Dendritic cell treated with granulocyte-macrophage colony-stimulating factor and Interleukin-4, amounts not matched to agents 40 ng/mL and 50 ng/mL, for 4 days (primary cell): Measurements from ENCODE around the gene C4orf51.
A peak's percentile ranks its signal among the peaks of the same experiment; 100 is the strongest.

Experiments used
- H3K27ac Mint-ChIP-seq: one replicate; pipeline ENCODE4 v1.8.0; 2022; ENCODE audit warnings: mild to moderate bottlenecking, mixed read lengths
- H3K27me3 Mint-ChIP-seq: one replicate; pipeline ENCODE4 v1.8.0; 2022; ENCODE audit warnings: mild to moderate bottlenecking, mixed read lengths
- H3K36me3 Mint-ChIP-seq: one replicate; pipeline ENCODE4 v1.8.0; 2022; ENCODE audit warnings: low read depth, mixed read lengths
- H3K4me1 Mint-ChIP-seq: one replicate; pipeline ENCODE4 v1.8.0; 2022; ENCODE audit warnings: low read depth, mixed read lengths
- H3K4me3 Mint-ChIP-seq: one replicate; pipeline ENCODE4 v1.8.0; 2022; ENCODE audit warnings: mild to moderate bottlenecking, moderate library complexity, mixed read lengths
- H3K9me3 Mint-ChIP-seq: one replicate; pipeline ENCODE4 v1.8.0; 2022; ENCODE audit warnings: mixed read lengths
- intact Hi-C: fragments of 100-400 bp; cut with micrococcal nuclease; formaldehyde crosslinking; loops from one replicate; pipeline ENCODE4 v1.15.0; 2022

The C4orf51 gene

DNA sequence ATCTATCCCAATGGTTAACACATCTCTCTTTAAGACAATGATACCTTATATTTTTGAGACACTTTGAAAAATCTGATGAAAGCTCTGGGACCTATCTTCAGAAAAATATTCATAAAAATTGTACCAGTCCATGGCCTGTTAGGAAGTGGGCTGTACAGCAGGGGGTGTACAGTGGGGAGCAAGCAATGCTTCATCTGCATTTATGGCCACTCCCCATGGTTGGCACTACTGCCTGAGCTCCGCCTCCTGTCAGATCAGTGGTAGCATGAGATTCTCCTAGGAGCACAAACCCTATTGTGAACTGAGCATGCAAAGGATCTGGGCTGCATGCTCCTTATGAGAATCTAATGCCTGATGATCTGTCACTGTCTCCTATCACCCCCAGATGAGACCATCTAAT, 42.6 kb downstream of the C4orf51 start:
- intact Hi-C loops = no loop called here
- Mint-ChIP-seq H3K4me3 (no peak overlapping the region), H3K9me3 (no peaks in the 10 kb centered on the region), H3K27me3 (peaks cover 5% of the 10 kb centered on the region), H3K27ac (no peak overlapping the region), H3K4me1 (peaks cover 15% of the 10 kb centered on the region), H3K36me3 (no peaks in the 10 kb centered on the region)

DNA sequence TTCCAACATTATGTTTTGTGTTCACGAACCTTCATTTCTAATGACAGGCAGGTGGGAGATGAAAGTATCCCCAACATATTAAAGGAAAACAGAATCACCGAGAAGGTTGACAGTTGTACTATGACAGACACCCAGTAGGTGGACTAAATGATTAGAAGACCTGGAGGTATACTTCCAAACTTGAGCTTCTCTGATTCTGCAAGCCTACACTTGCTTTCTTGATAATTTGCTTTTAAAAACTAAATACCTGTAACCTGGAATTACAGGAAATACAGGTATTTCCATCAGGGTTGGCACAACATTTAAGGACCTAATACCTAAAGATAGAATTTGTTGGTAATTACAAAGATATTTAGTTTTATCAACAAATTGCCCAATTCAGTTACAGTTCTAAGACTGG, 43.4 kb downstream of the C4orf51 start:
- no peak overlapping the region for H3K4me3 Mint-ChIP-seq
- no peak overlapping the region for H3K27ac Mint-ChIP-seq
- H3K4me1 Mint-ChIP-seq = peaks cover 15% of the 10 kb centered on the region
- peaks cover 4% of the 10 kb centered on the region for H3K27me3 Mint-ChIP-seq
- no peaks in the 10 kb centered on the region for H3K36me3 Mint-ChIP-seq
- intact Hi-C loops = no loop called here
- H3K9me3 Mint-ChIP-seq = no peaks in the 10 kb centered on the region

DNA sequence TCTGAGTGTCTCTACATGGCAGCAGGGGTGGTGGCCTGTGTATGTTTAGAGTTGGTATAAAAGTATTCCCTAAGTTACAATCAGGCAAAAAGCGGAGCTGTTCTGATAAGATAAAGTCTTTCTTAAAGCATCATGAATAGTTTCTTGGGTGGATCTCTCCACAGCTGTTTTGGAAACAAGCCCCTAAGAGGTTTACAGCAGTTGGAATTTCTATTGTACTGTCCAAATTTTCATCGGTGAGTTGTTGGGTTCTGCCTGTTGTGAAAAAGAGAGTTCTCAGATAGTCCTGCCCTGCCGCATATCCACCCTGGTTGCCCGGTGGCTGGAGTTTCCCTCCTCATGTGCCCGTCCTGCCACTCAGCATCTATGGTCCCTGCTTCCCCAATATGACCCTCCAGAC, 50.1 kb downstream of the C4orf51 start:
- Mint-ChIP-seq H3K4me3 (no peak overlapping the region), H3K27ac (no peak overlapping the region), H3K4me1 (peaks cover 22% of the 10 kb centered on the region), H3K9me3 (no peaks in the 10 kb centered on the region), H3K27me3 (peaks cover 15% of the 10 kb centered on the region), H3K36me3 (no peaks in the 10 kb centered on the region)
- intact Hi-C loops = loop anchor here (5.0 kb wide), 2 partner anchors 92 to 207 kb away; partner anchors contain the start of gene ZNF827

DNA sequence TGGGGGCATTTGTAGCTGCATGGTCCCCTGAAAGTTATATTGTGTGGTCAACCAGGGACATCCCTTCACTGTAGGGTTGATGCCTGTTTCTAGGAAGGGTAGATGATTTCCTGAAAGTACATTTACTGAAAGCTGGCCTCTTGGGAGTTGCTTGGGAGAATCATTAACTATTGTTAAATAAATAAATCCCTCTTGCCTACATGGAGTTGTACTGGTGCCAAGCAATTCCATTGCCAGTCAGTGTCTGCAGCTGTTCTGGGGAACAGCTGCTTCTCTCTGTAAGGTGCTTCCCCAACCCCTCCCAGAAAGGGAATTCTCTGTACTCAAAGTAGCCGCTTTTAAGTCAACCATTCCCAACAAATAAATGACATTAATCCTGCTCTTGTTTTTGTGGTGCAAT, 51.1 kb downstream of the C4orf51 start:
- intact Hi-C loops = loop anchor here (5.0 kb wide), 2 partner anchors 91 to 206 kb away; partner anchors contain the start of gene ZNF827

DNA sequence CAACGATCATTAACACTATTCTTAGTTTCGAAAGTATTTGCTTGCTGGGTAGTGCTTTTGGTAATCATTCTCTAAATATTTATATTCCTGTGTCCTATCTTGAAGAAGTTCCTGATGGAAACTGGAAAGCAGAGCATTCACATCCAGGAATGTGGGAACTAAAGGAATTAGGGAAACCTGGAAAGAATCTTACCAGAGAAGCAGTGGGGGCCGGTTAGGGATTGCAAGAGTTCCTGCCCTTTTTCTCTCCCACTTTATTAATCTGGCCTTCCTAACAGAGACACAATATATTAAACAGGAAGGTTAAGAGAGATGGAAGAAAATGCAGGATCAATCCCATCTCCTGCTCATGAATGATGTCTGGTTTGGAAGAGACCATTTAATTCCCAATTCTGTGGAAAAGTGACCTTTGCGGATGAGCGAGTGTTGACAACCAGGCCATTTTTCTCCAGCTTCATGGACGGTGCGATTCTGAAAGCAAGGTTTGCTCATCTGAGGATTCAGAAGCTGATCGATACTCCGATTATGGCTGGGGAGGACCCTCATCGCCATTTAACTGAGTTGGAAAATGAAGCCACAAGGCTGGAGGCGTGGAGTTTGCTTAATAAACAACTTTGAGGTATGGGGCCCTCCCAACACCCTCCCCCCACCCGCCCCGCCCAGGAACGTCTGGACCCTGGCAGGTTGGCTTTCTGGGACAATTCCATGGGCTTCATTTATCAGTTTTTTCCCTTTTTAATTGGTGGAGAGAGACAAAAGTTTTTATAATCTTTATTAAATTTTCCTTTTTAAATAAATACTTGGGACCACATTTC, 52.3 kb downstream of the C4orf51 start:
- H3K9me3 Mint-ChIP-seq = no peaks in the 10 kb centered on the region
- H3K36me3 Mint-ChIP-seq = no peaks in the 10 kb centered on the region
- H3K4me3 Mint-ChIP-seq = peak overlapping the region; percentile 85
- peak overlapping the region; percentile 98 for H3K27ac Mint-ChIP-seq
- intact Hi-C loops = loop anchor here (2.0 to 5.0 kb wide), 3 partner anchors 90 to 205 kb away; partner anchors contain the start of genes MMAA and ZNF827
- peaks cover 16% of the 10 kb centered on the region for H3K27me3 Mint-ChIP-seq
- H3K4me1 Mint-ChIP-seq = peaks cover 28% of the 10 kb centered on the region

More for the DNA sequence above, 51.1 kb downstream of the C4orf51 start:
- Mint-ChIP-seq H3K27ac (no peak overlapping the region), H3K4me3 (no peak overlapping the region), H3K9me3 (no peaks in the 10 kb centered on the region), H3K27me3 (peaks cover 16% of the 10 kb centered on the region), H3K4me1 (peaks cover 28% of the 10 kb centered on the region), H3K36me3 (no peaks in the 10 kb centered on the region)

DNA sequence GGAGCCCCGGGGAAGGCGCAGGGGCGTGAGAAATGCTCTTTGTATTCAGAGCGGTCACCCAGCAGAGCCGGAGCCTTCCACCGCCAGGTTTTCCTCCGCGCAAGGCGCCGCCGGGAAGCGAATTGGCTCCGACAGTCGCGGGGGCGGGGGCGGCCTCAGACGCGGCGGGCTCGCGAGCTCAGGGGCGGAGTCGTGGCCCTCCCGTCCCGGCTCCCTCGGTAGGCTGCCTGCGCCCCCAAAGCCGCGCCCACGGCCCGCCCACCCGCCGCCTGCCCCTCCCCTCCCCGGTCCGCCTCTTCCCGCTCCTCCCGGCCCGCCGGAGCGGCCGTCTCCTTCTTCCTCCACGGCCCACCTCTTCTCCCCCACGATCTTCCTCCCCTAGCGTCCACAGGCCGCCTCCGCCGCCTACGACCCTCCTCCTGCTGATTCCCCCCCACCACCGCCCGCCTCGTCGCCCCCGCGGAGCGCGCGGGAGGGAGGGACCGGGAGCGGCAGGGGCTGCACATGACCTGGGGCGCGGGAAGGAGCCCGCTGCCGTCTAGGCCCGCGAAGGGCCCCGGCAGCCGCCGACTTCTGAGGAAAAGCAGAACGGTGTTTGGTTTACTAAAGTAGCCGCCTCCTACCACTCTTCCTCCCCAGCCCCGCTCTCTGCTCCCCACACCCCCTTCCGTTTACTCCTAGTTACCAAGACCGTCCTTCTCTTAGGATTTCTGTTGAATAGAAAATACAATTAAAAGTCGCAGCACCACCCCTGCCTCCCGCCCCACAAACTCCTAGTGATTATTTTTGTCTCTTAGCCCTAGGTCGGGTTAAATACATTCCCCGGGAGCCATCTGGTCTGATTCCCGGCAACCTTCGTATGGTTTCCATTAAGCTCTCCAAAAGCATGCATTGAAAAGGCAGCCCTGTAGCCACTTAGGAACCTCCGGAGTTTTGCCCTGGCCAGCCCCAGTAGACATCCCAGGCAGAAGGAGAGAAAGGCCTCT, 53.2 kb downstream of the C4orf51 start:
- H3K4me1 Mint-ChIP-seq = peaks cover 28% of the 10 kb centered on the region
- no peaks in the 10 kb centered on the region for H3K36me3 Mint-ChIP-seq
- peak overlapping the region; percentile 85 for H3K4me3 Mint-ChIP-seq
- intact Hi-C loops = loop anchor here (1.0 to 5.0 kb wide), 4 partner anchors 75 to 204 kb away; partner anchors contain the start of genes MMAA and ZNF827
- no peaks in the 10 kb centered on the region for H3K9me3 Mint-ChIP-seq
- H3K27me3 Mint-ChIP-seq = peaks cover 16% of the 10 kb centered on the region
- peak overlapping the region; percentile 98 for H3K27ac Mint-ChIP-seq

DNA sequence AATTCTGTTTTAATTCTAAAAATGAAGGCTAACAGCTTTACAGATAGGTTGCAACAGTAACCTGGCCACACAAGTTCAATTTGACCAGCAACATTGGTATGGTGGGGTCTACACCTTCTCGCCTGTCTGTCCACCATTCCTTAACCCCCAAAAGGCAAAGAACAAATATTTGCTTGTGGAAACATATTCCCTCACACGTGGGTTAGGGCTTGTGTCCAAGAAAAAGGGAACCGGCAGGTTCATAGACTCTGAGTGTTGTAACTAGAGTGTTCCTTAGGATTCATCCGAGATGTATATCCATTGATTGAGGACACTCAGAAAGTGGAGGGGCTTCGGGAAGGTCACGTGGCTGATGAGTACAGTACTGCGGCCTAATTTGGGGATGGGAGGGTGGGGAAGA, 54.1 kb downstream of the C4orf51 start:
- Mint-ChIP-seq H3K4me3 (no peak overlapping the region), H3K27me3 (peaks cover 16% of the 10 kb centered on the region), H3K36me3 (no peaks in the 10 kb centered on the region), H3K9me3 (no peaks in the 10 kb centered on the region), H3K27ac (peak overlapping the region; percentile 98), H3K4me1 (peaks cover 28% of the 10 kb centered on the region)
- intact Hi-C loops = loop anchor here (5.0 kb wide), 2 partner anchors 88 to 203 kb away; partner anchors contain the start of gene ZNF827

DNA sequence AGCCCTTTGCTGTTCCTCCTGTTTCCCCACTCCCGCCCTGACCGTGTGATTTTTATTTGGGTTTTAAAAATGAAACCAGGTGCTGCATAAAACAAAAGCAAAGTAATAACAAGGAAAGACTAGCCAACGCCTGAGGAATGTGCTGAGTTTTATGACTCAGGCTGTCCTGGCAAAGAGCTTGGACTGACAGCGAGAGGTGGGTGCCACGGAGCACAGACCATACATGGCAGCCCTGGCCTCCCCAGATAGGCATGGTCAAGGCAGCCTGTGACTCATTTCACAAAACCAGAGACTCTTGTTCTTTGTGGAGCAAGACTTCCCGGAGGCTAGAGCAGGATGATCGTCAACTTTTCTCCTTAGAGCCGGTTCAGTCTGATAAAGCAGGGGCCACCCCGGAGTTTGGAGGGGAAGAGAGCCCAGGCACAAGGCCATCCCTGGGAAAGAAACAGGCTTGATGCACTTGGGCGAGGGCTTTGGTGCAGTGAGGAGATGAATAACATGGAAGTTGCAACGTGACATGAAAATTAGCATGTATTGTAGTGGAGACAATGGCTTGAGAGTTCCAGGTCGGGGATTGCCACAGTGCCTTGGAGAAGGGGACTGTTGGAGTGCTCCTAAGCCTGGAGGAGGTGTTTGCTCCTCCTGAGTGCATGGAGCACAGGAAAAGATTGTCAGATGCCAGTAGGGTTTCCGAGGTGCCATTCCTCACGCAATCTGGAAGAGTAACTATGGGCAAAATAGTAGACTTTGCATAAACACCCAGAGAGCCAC, 54.8 kb downstream of the C4orf51 start:
- Mint-ChIP-seq H3K4me3 (no peak overlapping the region), H3K27ac (peak overlapping the region; percentile 98), H3K9me3 (no peaks in the 10 kb centered on the region), H3K27me3 (peaks cover 8% of the 10 kb centered on the region), H3K4me1 (peaks cover 28% of the 10 kb centered on the region), H3K36me3 (no peaks in the 10 kb centered on the region)
- intact Hi-C loops = loop anchor here (5.0 kb wide), 2 partner anchors 88 to 203 kb away; partner anchors contain the start of gene ZNF827

DNA sequence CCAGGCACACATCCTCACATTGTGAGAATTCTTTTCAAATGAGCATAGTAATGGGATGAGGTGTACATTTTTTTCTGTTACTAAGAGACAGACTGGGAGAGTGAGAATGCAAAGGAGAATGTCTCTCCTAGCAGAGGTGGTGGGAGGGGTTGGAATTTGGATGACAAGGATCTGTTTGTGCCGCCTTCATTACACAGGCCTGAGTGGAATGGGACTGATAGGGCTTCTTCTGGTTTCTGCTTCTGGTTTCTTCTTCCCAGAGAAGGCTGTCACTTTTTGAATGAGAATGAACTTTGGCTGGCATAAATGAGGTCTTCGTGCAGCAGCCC, 55.4 kb downstream of the C4orf51 start:
- no peak overlapping the region for H3K4me3 Mint-ChIP-seq
- intact Hi-C loops = no loop called here
- H3K27me3 Mint-ChIP-seq = peaks cover 8% of the 10 kb centered on the region

DNA sequence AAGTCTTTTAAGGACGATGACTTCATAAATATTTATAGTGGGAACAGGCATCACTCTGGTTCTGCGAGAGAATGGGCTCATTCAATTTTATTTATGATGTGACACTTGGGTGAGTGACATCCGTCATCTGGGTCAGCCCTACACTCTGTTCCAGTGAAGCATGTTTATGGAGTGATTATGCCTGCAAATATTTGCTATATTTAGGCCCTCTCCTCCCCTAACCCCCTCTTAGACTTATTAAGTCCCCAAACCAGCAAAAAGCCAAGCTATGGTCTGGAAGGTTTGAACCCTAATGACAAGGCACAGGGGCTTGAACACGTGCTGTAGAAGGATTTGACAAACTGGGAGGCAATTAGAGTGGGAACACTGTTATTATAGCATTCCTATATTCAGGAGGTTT, 55.9 kb downstream of the C4orf51 start:
- Mint-ChIP-seq H3K9me3 (no peaks in the 10 kb centered on the region), H3K4me3 (no peak overlapping the region), H3K27me3 (peaks cover 8% of the 10 kb centered on the region), H3K4me1 (peaks cover 28% of the 10 kb centered on the region), H3K36me3 (no peaks in the 10 kb centered on the region), H3K27ac (no peak overlapping the region)
- intact Hi-C loops = no loop called here

More for the DNA sequence above, 55.4 kb downstream of the C4orf51 start:
- no peaks in the 10 kb centered on the region for H3K36me3 Mint-ChIP-seq
- H3K9me3 Mint-ChIP-seq = no peaks in the 10 kb centered on the region
- peaks cover 28% of the 10 kb centered on the region for H3K4me1 Mint-ChIP-seq
- no peak overlapping the region for H3K27ac Mint-ChIP-seq

DNA sequence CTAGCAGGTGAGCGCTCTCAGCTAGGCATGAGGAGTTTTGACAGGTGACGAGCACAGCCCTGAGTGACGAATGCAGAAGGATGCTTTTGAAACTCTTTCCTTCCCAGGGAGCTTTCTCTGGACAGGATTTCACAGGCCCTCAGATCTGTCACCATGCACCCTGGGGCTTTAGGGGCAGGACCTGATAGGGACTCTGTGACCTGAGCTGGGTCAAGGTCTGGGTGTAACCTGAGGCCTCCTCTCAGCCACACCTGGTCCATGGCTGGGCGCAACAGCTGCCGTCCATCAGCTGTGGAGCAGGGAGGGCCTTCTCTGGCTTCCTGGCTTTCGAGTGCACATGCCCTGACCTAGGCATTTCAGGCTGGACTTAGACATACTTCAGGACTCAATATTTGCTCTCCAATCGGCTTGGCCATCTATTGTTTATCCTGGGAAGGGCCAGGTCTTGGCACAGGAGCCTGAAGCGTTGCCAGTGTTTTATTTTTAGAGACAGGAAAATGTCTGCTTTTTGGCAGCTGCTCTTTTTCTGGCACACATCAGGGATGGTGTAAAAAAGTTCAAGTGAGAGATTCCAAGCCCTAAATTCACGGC, 56.4 kb downstream of the C4orf51 start:
- intact Hi-C loops = no loop called here
- H3K36me3 Mint-ChIP-seq = no peaks in the 10 kb centered on the region
- peaks cover 6% of the 10 kb centered on the region for H3K27me3 Mint-ChIP-seq
- H3K9me3 Mint-ChIP-seq = no peaks in the 10 kb centered on the region
- peaks cover 28% of the 10 kb centered on the region for H3K4me1 Mint-ChIP-seq
- H3K4me3 Mint-ChIP-seq = no peak overlapping the region
- H3K27ac Mint-ChIP-seq = no peak overlapping the region

DNA sequence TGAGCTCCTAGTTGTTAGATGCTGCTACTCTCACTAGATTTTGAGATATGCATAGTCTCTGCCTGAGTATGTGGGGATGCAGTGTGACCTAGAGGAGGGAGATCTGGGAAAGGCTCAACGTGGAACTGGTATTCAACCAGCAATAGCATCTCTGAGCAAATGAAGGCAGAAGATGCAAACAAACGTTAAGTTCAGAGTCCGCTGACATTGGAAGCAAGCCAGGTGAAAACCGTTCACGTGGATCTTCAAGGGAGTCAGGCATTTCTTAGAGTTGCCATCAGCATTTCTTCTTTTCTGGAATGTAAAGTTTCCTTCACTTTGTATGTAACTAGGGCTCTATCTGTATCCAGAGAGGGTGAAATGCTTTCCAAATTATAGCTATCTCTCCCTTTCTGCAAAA, 59.9 kb downstream of the C4orf51 start:
- Mint-ChIP-seq H3K36me3 (no peaks in the 10 kb centered on the region), H3K4me3 (no peak overlapping the region), H3K27ac (no peak overlapping the region), H3K27me3 (peaks cover 9% of the 10 kb centered on the region), H3K9me3 (no peaks in the 10 kb centered on the region), H3K4me1 (peaks cover 8% of the 10 kb centered on the region)
- intact Hi-C loops = no loop called here

DNA sequence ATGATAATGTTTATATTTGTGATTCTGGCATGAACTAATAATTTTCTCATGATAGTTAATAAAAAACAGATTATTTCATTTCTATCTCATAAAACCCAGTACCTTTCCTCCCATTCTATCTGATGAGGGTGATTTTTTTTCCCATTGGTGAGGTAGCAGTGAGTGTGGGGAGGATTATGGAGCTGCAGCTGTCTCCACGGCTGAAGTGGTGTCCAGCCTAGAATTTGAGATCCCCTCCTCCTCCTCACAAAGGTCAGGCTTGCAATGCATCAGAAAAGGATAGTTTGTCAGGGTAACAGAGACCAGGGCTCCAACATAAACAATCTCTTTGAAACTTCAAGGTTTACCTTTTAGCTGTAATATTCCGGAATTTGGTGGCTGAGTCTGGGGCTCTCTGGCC, 60.9 kb downstream of the C4orf51 start:
- Mint-ChIP-seq H3K27ac (no peak overlapping the region), H3K4me1 (peaks cover 7% of the 10 kb centered on the region), H3K9me3 (no peaks in the 10 kb centered on the region), H3K27me3 (peaks cover 7% of the 10 kb centered on the region), H3K36me3 (no peaks in the 10 kb centered on the region), H3K4me3 (no peak overlapping the region)
- intact Hi-C loops = no loop called here
